GM18868 (cell line): ENCODE data around the gene TVP23C.

Source experiments
- ATAC-seq: cut with Tn5 transposase; IDR thresholded peaks from one replicate; pipeline ENCODE4 v1.9.1; 2021; ENCODE audit warnings: mild to moderate bottlenecking, moderate library complexity; ENCODE audit not compliant: unreplicated experiment

The TVP23C gene

DNA sequence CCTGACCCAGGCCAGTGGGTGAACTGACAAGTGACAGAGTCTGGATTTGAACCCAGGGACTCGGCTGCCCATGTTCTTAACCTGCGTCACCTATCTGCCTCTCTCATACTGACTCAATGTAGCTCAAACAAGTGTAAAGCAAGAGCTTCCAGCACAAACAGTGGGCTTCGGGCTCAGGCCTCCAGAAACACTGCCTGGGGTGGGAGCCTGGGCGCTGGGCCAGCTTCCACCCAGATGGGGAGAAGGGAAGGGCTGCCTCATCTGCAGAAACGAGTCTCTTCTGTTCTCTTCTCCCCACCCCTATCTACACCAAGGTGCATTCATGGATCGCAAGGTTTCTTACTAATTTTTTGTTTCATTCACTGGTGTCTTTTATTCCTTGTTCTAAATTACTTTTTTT, 97.2 kb downstream of the TVP23C start:
- ATAC-seq = no peak

DNA sequence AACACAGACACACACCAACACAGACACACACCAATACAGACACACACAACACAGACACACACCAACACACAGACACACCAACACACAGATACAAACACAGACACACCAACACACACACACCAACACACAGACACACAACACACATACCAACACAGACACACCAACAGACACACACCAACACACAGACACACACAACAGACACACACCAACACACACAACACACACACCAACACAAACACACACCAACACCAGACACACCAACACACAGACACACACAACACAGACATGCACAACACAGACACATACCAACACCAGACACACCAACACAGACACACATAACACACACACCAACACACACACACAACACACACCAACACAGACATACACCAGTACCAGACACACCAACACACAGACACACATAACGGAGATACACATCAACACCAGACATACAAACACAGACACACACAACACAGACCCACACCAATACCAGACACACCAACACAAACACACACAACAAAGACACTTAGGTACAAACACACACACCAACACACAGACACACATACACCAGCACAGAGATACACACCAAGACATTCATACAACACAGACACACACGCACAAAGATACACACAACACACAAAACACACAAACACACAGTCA, 98.1 kb downstream of the TVP23C start:
- no peak for ATAC-seq

DNA sequence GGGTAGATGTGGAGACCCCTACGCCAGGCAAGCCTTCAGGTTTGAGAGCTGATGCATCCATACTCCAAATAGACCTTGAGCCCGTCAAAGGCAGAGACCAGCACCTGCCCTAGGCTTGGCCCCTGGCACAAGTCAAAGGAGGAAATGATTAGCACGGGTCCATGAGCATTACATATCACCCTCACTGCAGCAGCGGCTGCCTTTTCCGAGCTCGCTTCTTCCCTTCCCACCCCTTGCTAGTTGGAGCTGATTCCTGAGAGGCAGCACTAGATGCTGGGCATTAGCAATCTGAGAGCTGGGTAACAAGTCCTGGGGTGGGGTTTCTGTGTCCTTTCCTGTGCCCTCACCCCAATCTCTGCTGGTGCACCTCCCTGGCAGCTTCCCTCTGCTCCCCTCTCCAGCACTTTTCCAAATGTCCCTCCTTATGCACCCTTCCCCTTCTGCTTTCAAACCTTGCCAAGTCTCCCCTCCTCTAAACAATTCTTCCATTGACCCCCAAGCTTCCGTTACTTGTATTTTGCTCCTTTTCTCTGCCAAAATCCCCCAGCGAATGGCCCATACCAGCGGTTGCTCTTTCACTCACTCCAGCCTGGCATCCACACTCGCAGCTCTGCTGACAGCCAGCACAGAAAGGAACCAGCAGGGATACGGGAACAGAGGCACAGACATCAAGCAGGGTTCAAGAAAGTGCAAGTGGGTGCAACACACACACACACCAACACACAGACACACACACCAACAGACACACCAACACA, 98.9 kb downstream of the TVP23C start:
- no peak for ATAC-seq

DNA sequence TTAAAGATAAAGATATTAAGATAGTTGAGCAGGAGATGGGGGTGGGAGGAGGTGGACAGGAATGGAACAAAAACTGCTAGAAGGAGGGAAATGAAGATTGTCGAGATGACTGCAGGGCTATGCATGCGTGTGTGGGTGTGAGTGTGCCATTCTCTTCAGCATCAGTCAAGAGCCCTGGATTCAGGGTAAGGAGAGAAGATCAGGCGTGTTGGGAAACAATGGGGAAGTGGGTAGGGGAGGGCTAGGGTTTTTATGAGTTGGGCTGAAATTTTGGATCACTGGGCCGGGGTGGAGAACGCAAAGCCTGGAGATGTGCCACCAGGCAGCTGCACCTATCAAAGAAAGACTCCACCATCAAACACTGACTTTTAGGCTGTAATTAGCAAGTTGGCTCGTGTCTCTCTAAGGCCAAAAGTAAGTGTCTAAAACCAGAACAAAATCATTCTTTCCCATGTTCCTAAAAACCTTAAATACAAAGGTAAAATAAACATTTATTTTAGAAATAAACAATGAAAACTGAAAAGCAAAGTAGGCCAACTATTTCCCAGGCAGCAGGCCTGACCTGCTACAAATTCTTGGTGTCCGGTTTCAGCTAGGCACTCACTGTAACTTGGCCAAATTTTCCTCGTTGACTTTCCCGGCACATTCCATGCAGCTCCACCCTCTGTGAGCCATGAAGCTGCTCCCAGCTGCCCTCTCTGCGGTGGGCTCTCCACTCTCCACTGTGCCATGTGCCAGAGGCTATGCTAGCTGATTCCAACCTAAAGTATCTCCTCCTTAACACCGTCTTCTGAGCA, 100.1 kb downstream of the TVP23C start:
- ATAC-seq = no peak

DNA sequence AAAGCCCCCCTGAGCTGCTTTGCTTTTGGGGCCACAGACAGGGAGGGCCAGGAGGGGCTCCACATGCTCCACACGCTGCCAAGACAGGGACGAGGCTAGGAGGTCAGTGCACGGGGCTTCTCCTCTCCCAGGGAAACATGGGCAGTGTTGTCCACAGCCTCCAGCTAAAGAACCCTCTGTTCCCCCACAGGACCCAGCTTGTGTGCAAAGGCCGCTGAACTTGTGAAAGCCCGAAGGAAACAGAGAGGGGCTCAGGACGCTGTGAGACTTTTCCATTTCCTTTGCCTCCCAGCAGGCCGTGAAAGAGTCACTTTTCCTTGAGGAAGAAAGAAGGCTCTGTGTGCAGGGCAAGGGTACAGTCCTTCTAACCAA, 105.6 kb downstream of the TVP23C start:
- ATAC-seq = no peak

DNA sequence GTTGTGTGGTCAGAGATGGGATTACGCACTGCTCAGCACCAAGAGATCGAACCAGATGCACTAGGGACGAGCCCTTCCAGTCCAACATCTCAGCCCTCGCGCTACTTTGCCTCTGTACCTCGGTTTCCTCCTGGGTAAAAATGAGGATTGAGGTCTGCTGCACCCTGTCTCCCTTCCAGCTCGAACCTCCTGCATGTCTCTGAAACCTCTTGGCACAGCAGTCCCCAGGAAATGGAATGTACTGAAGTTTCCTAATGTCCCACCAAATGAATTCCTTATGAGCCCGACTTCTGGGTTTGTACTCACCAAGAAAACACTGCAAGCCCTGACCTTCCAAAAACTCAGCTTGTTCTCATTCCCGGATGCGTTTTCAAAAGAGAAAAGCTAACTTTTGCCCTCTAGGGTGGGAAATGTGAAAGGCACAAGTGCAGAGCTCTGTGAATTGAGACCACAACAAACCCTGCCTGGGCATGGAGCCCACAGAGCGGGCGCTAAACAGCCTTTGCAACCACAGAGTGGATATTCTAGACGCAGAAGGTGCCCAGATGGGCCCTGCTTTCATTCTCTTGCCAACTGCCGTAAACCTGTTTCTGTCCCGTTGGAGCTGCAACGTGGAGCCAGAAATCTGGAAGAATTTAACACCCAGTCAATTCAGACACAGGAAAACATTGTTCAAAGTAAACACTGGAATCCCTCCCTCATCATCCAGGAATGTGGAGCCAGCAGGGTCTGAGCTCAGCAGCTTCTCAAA, 106.1 kb downstream of the TVP23C start:
- ATAC-seq = no peak

DNA sequence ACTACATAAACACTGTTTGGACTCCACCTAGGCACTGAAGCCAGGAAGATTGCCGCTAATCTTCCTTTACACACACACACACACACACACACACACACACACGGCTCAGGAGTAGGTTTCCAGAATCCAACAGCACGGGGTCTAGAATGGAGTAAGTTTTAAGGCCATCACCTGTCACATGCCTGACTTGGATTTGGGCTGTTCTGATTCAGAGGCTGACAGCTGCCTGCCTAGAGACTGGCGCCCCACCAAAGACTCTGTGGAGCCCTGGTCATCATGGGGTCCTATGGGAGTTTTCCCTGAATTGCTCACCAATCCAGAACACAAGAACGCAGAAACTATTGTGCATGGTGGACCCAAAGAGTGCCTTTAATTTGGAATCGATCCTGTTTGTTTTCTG, 106.8 kb downstream of the TVP23C start:
- no peak for ATAC-seq

DNA sequence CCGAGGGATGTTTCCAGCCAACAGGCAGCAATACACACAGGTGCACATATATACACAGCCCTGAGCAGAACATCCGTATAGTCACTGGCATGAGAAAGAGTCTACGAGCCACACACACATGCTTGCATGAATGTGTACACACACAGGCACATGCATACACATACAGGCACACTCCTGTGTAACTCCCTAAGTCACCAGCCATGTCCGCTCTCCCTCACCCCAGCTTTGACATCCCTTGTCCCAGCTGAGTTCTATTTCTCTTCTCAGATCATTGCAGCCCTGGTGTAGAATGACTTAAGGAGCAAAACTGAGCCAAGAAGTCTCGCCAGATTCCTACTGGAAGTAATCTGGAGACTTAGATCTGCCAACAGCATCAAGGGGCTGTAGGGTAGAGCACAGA, 108.9 kb downstream of the TVP23C start:
- no peak for ATAC-seq

DNA sequence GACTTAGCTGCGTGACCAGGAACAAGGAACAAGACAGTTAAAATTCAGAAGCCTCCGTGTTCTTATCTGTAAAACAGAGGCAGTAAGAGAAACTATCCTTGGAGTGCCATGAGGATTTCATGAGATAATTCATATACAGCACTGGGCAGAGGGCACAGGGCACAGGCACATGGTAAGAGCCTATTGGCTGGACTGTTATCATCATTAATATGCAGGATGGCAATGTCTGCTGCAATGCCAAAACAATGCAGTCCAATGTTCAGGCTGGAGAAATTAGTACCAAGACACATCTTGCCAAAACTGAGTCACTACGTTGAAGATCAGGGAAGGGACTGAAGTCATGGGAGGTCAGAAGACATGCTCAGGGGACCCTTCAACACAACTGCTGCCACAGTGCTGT, 109.5 kb downstream of the TVP23C start:
- ATAC-seq = no peak

DNA sequence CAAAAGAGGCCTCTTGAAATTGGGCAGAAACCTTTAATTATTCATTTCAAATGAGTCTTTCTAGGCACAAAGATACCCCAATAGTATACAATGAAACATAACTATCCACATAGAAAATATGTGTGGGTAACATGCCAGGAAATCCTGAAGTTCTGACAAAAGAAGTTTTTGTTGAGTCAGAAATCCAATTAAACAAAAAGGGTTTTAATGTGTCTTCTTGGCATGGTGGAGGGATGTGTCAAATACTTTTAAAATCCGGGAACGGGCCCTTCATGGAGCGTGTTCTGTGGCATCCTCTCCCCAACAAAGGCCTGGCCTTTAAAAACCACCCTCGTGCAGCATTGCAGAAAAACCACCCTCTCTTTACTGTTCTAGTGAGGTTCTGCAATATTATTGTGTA, 110.0 kb downstream of the TVP23C start:
- ATAC-seq = no peak

DNA sequence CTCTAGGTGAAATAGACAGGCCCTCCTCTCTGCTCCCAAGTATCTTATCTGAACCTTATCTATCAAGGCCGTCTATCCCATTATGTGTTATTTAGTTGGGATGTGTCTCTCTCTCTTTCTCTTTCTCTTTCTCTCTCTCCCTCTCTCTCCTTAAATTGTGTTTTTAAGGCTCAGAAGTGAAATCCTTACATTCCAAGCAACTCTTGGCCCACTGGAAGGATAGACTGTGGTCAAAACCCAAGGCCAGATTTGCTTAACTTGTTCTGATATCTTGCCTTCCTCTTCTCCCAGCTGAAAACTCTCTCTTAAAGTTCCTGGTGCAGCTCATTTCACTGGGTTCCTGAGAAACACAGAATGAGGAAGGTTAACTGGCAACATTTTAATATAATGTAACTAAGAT, 110.5 kb downstream of the TVP23C start:
- ATAC-seq = no peak
